K562 (cell line): ENCODE data around the gene C6orf15. TPM values are rescaled to one million over a fixed set of nuclear protein-coding genes. Genes with fewer than 3 reads are reported as not detected.

ENCODE experiments used
- ATAC-seq: fragments of 200-7000 bp; cut with Tn5 transposase; 3 replicates; pipeline ENCODE4 v1.9.1; 2020; ENCODE audit warnings: moderate library complexity
- BruUV-seq: library from RNA; stranded (reverse); fragments of 400-500 nt; replicated peaks from 2 replicates; lab custom pipeline; 2021; lab: Mats Ljungman, UMichigan
- CTCF ChIA-PET: fragments of 300-600 bp; formaldehyde crosslinking; extraction: SDS; loops from one replicate; lab custom pipeline; 2021; ENCODE audit warnings: low intra/inter-chr PET ratio; lab: Yijun Ruan, JAX
- POLR2A ChIA-PET: fragments of 300-600, 350-650 bp; sonication (Branson Sonifier 250); formaldehyde crosslinking; extraction: SDS; loops from one replicate; lab custom pipeline; 2021; ENCODE audit warnings: antibody characterized with exemption, inconsistent platforms; lab: Yijun Ruan, JAX
- DNase-seq, 4 experiments: peaks; one replicate each; pipeline versions ENCODE4 v3.0.0 to v3.0.0-alpha.2; 2011 to 2018; ENCODE audit warnings: low spot score in 3 of 4, mixed read lengths in 3 of 4; ENCODE audit errors: extremely low read depth in 1 of 4
- FAIRE-seq: peaks from 2 replicates; lab custom pipeline; 2011; peaks lifted over from hg19 to GRCh38; lab: Jason Lieb, UNC
- H2AFZ ChIP-seq: 2 replicates; pipeline ENCODE4 v1.6.0; 2011; ENCODE audit warnings: low read depth, low read length, control low read depth, inconsistent platforms
- H3K27ac ChIP-seq: fragments of 200-600 bp; 3 replicates; pipeline ENCODE4 v1.8.0; 2011; ENCODE audit warnings: low read depth, mild to moderate bottlenecking, control low read depth, inconsistent platforms, low read length, moderate library complexity, mixed read lengths; ENCODE audit errors: extremely low read depth
- H3K27me3 ChIP-seq, 2 experiments: fragments of 300-600 bp in 1 of 2; 2 replicates in 1 of 2; 3 replicates in 1 of 2; pipeline versions ENCODE4 v1.6.0 to v1.8.0; 2011; ENCODE audit warnings: inconsistent platforms in 2 of 2, low read length in 2 of 2, mild to moderate bottlenecking in 1 of 2, mixed read lengths in 1 of 2, moderate library complexity in 1 of 2; ENCODE audit not compliant: control insufficient read depth in 2 of 2, insufficient read depth in 2 of 2
- H3K36me3 ChIP-seq: fragments of 300-600 bp; 3 replicates; pipeline ENCODE4 v1.8.0; 2011; ENCODE audit warnings: mild to moderate bottlenecking, low read length, inconsistent platforms; ENCODE audit not compliant: control insufficient read depth, insufficient read depth
- H3K4me1 ChIP-seq, 2 experiments: fragments of 200-600 bp in 1 of 2; replicated peaks in 1 of 2; 2 replicates in 1 of 2; 3 replicates in 1 of 2; pipeline versions ENCODE4 v1.5.1 to v1.8.0; 2011; ENCODE audit warnings: inconsistent platforms in 2 of 2, low read length in 2 of 2, mild to moderate bottlenecking in 1 of 2, mixed read lengths in 1 of 2, moderate library complexity in 1 of 2; ENCODE audit not compliant: control insufficient read depth in 2 of 2, insufficient read depth in 2 of 2
- H3K4me2 ChIP-seq: 2 replicates; pipeline ENCODE4 v1.6.1; 2011; ENCODE audit warnings: low read length, control low read depth, inconsistent platforms, mixed read lengths; ENCODE audit not compliant: insufficient read depth
- H3K4me3 ChIP-seq: fragments of 200-600 bp; sonication (generic), shearing (Covaris generic); 2 replicates; pipeline ENCODE4 v1.5.1; 2016; ENCODE audit warnings: control low read depth, inconsistent platforms
- H3K79me2 ChIP-seq: fragments of 200-600 bp; 3 replicates; pipeline ENCODE4 v1.8.0; 2011; ENCODE audit warnings: low read length, inconsistent platforms; ENCODE audit not compliant: control insufficient read depth, insufficient read depth
- H3K9ac ChIP-seq, 2 experiments: 2 replicates each; pipeline versions ENCODE4 v1.6.0 to v1.6.1; 2011; ENCODE audit warnings: low read depth in 2 of 2, low read length in 2 of 2, control low read depth in 1 of 2, inconsistent platforms in 1 of 2, mild to moderate bottlenecking in 1 of 2, mixed read lengths in 1 of 2; ENCODE audit not compliant: insufficient read depth in 1 of 2
- H3K9me1 ChIP-seq: one replicate; pipeline ENCODE4 v1.6.0; 2011; ENCODE audit warnings: inconsistent platforms, mild to moderate bottlenecking, low read length, moderate library complexity; ENCODE audit not compliant: control insufficient read depth, insufficient read depth
- H3K9me3 ChIP-seq: replicated peaks from 2 replicates; pipeline ENCODE4 v1.5.1; 2011; ENCODE audit warnings: low read depth, low read length, inconsistent platforms; ENCODE audit not compliant: control insufficient read depth, insufficient read depth
- H4K20me1 ChIP-seq: replicated peaks from 2 replicates; pipeline ENCODE4 v1.6.1; 2011; ENCODE audit warnings: low read length, inconsistent platforms, mixed read lengths; ENCODE audit not compliant: control insufficient read depth, insufficient read depth
- C11orf30 ChIP-seq: fragments of 450-650 bp; IDR thresholded peaks from 2 replicates; pipeline ENCODE4 v1.6.1; 2016; ENCODE audit warnings: low read depth, mild to moderate bottlenecking
- CSDE1 ChIP-seq, 2 experiments: fragments of 450-650 bp; IDR thresholded peaks; 2 replicates each; pipeline ENCODE4 v1.6.1; 2016; ENCODE audit warnings: mild to moderate bottlenecking in 1 of 2
- EP300 ChIP-seq: IDR thresholded peaks from 2 replicates; pipeline ENCODE4 v1.6.1; 2012; ENCODE audit warnings: low read length, improper control_type of control experiment
- EP400 ChIP-seq: fragments of 450-650 bp; IDR thresholded peaks from 2 replicates; pipeline ENCODE4 v1.6.1; 2017; ENCODE audit warnings: antibody characterized with exemption, mild to moderate bottlenecking, moderate library complexity
- ESRRA ChIP-seq: fragments of 450-650 bp; IDR thresholded peaks from 2 replicates; pipeline ENCODE4 v1.6.1; 2014; ENCODE audit warnings: low read depth, mild to moderate bottlenecking, moderate library complexity, borderline replicate concordance
- HDAC3 ChIP-seq: fragments of 450-650 bp; IDR thresholded peaks from 2 replicates; pipeline ENCODE4 v1.6.1; 2018; ENCODE audit warnings: borderline replicate concordance, mild to moderate bottlenecking, moderate library complexity; ENCODE audit not compliant: partially characterized antibody
- KDM1A ChIP-seq, 2 experiments: fragments of 450-650 bp; IDR thresholded peaks; 2 replicates each; pipeline ENCODE4 v1.6.1; 2016; ENCODE audit warnings: mild to moderate bottlenecking in 2 of 2
- MAFG ChIP-seq: fragments of 450-650 bp; conservative IDR thresholded peaks from 2 replicates; pipeline ENCODE4 v1.6.1; 2016; ENCODE audit warnings: missing genetic modification characterization, missing compliant biosample characterization
- SRSF3 ChIP-seq: fragments of 200-400 bp; formaldehyde crosslinking; IDR thresholded peaks from 2 replicates; pipeline ENCODE4 v1.6.1; 2016; ENCODE audit warnings: mild to moderate bottlenecking, low read length, moderate library complexity; ENCODE audit not compliant: insufficient read depth
- TEAD4 ChIP-seq, 2 experiments: sonication (generic) in 1 of 2; formaldehyde crosslinking in 1 of 2; IDR thresholded peaks; 2 replicates each; pipeline versions ENCODE4 v1.6.1 to v1.8.0; 2012 to 2022; ENCODE audit warnings: borderline replicate concordance in 1 of 2, inconsistent platforms in 1 of 2, low read length in 1 of 2, mild to moderate bottlenecking in 1 of 2, missing genetic modification reagents in 1 of 2
- TOE1 ChIP-seq, 2 experiments: fragments of 450-650 bp in 1 of 2; sonication (generic) in 1 of 2; formaldehyde crosslinking in 1 of 2; IDR thresholded peaks; 2 replicates each; pipeline versions ENCODE4 v1.7.1 to v1.8.0; 2016 to 2022; ENCODE audit warnings: borderline replicate concordance in 2 of 2, mild to moderate bottlenecking in 2 of 2, antibody characterized with exemption in 1 of 2, inconsistent platforms in 1 of 2, low read depth in 1 of 2, missing genetic modification reagents in 1 of 2, moderate library complexity in 1 of 2
- ZNF830 ChIP-seq: fragments of 250-450 bp; sonication (Bioruptor Pico); IDR thresholded peaks from 2 replicates; pipeline ENCODE4 v1.5.0; 2021; ENCODE audit warnings: mild to moderate bottlenecking
- WGBS: fragments of 100-300 bp; shearing (Covaris generic); methylation state at CpG from one replicate; pipeline ENCODE4 v1.1.6; 2016; ENCODE audit warnings: low coverage, mixed read lengths; ENCODE audit not compliant: insufficient coverage; ENCODE audit errors: missing lambda C conversion rate; 5-methylcytosine and 5-hydroxymethylcytosine counted together
- in situ Hi-C: fragments of 300-500 bp; cut with MboI; formaldehyde crosslinking; loops from 4 replicates; pipeline ENCODE4 v1.15.0; 2018; ENCODE audit warnings: inconsistent platforms, mixed read lengths
- intact Hi-C: fragments of 100-400 bp; cut with micrococcal nuclease; formaldehyde crosslinking; loops from 2 replicates; pipeline ENCODE4 v1.14.2; 2022
- polyA plus RNA-seq, 8 experiments: library from polyadenylated mRNA; depleted of rRNA in 4 of 8; stranded (reverse) in 5 of 8; unstranded in 3 of 8; fragments of >200 nt; fragmentation: Nextera tagmentation in 2 of 8; fragmentation: Illumina TruSeq in 1 of 8; extraction: Ambion mirVana in 2 of 8; extraction: Trizol in 1 of 8; gene quantifications; 2 replicates each; pipeline versions ENCODE4 v1.2.1 to v1.2.3, GENCODE V29; 2011 to 2014; ENCODE audit warnings: inconsistent platforms in 1 of 8, missing spikeins in 1 of 8
- total RNA-seq, 7 experiments: library from RNA; depleted of rRNA in 6 of 7; stranded (reverse); fragments of >200 nt in 6 of 7; fragmentation: Illumina TruSeq in 2 of 7; extraction: Trizol in 2 of 7; gene quantifications; 2 replicates each; pipeline versions ENCODE4 v1.2.1 to v1.2.3, GENCODE V29; 2011 to 2021; ENCODE audit warnings: low replicate concordance in 1 of 7
- TF ChIP-seq, protein P1 (sequence below), 3 experiments: IDR thresholded peaks in 2 of 3; conservative IDR thresholded peaks in 1 of 3; 2 replicates each; pipeline ENCODE4 v1.5.1; 2011 to 2012; ENCODE audit warnings: low read length in 3 of 3, mild to moderate bottlenecking in 3 of 3, control low read depth in 2 of 3, improper control_type of control experiment in 1 of 3, inconsistent platforms in 1 of 3, low read depth in 1 of 3, mixed read lengths in 1 of 3, moderate library complexity in 1 of 3; ENCODE audit not compliant: insufficient read depth in 2 of 3
- TF ChIP-seq, protein P2 (sequence below): sonication (generic); formaldehyde crosslinking; IDR thresholded peaks from 2 replicates; pipeline ENCODE4 v1.8.0; 2023; ENCODE audit warnings: mild to moderate bottlenecking, missing genetic modification reagents

Gene C6orf15
- total and polyA plus RNA-seq, 9 of the 15 experiments (the other 6 are each of a cell fraction or from before 2014, with no cell fraction given): not detected

DNA sequence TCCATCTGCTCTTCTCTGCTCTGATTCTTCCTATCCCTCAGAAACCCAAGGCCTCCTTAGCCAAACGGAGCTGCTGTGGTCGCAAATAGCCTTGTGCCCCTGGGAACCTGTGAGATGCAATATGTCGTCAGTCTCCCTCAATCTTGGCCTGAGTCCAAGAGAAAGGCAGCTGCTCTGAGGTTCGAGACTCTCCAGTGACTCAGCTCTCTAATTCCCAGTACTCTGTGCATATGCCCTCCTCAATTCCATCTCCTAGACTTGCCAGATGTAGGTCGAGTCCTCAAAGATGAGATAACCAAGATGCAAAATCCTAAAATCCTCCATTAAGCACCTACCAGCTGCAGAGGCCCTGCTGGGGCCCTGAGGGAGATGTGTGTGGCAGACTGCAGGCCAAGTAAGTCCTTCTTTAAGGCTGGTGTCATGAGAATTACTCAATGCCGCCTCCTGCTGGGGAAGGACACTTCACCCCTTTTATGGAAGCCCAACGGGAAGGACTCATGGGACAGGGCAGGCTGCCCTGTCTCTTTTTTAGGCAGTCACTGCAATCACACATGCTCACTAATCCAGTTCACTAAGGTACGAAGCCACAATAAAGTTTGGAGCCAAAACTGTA, 28.5 kb downstream of the C6orf15 start:
- ATAC-seq (peak; percentile 83), FAIRE-seq (peak; percentile 88), DNase-seq (peak; percentile 69 to 87 (median 71))
- ChIA-PET CTCF (interaction anchor here (0.6 to 3.1 kb wide), 7 partner anchors 168 to 630 kb away, joined by 3 to 19 read pairs (median 3); no protein-coding TSS in a partner anchor), POLR2A (interaction anchor here (0.6 to 1.2 kb wide), 8 partner anchors 8 to 602 kb away, joined by 3 to 4 read pairs (median 4); partner anchors contain the start of gene FLOT1)
- H3K9ac ChIP-seq: no peak overlapping the region
- no peaks in the 10 kb centered on the region for H4K20me1 ChIP-seq
- no peaks in the 10 kb centered on the region for H3K36me3 ChIP-seq
- H3K27ac ChIP-seq: no peak overlapping the region
- in situ Hi-C loops (loop anchor here (10.0 kb wide), 1 partner anchor 409 kb away; the partner anchor contains the start of gene DHX16), intact Hi-C loops (loop anchor here (5.0 kb wide), 2 partner anchors 207 to 342 kb away; partner anchors contain the start of genes FLOT1 and IER3)
- no peaks in the 10 kb centered on the region for H3K27me3 ChIP-seq
- 4% methylated on average over 8 of the region's 8 CpGs for WGBS
- no peaks in the 10 kb centered on the region for H3K79me2 ChIP-seq
- 0 out of 2 replicates have a peak overlapping the region, but pooled peaks have one; percentile 18 for H2AFZ ChIP-seq
- no peak overlapping the region for H3K4me3 ChIP-seq
- BruUV-seq: no TSS peak
- H3K4me1 ChIP-seq: peaks cover 12 to 20% of the 10 kb centered on the region in 2 experiments
- peak overlapping the region; percentile 57 for H3K4me2 ChIP-seq
- H3K9me1 ChIP-seq: no peaks in the 10 kb centered on the region
- H3K9me3 ChIP-seq: no peaks in the 10 kb centered on the region
- TF ChIP-seq, protein P1, sequence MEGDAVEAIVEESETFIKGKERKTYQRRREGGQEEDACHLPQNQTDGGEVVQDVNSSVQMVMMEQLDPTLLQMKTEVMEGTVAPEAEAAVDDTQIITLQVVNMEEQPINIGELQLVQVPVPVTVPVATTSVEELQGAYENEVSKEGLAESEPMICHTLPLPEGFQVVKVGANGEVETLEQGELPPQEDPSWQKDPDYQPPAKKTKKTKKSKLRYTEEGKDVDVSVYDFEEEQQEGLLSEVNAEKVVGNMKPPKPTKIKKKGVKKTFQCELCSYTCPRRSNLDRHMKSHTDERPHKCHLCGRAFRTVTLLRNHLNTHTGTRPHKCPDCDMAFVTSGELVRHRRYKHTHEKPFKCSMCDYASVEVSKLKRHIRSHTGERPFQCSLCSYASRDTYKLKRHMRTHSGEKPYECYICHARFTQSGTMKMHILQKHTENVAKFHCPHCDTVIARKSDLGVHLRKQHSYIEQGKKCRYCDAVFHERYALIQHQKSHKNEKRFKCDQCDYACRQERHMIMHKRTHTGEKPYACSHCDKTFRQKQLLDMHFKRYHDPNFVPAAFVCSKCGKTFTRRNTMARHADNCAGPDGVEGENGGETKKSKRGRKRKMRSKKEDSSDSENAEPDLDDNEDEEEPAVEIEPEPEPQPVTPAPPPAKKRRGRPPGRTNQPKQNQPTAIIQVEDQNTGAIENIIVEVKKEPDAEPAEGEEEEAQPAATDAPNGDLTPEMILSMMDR (IDR thresholded peaks at IDR 0.05 in 2 of 3, conservative IDR thresholded peaks at IDR 0.05 in 1 of 3; ENCODE audit: insufficient read depth in 2 of 3, low read depth in 1 of 3, low read length in 3 of 3): peak; percentile 78 to 89 (median 84)
- TF ChIP-seq, protein P2, sequence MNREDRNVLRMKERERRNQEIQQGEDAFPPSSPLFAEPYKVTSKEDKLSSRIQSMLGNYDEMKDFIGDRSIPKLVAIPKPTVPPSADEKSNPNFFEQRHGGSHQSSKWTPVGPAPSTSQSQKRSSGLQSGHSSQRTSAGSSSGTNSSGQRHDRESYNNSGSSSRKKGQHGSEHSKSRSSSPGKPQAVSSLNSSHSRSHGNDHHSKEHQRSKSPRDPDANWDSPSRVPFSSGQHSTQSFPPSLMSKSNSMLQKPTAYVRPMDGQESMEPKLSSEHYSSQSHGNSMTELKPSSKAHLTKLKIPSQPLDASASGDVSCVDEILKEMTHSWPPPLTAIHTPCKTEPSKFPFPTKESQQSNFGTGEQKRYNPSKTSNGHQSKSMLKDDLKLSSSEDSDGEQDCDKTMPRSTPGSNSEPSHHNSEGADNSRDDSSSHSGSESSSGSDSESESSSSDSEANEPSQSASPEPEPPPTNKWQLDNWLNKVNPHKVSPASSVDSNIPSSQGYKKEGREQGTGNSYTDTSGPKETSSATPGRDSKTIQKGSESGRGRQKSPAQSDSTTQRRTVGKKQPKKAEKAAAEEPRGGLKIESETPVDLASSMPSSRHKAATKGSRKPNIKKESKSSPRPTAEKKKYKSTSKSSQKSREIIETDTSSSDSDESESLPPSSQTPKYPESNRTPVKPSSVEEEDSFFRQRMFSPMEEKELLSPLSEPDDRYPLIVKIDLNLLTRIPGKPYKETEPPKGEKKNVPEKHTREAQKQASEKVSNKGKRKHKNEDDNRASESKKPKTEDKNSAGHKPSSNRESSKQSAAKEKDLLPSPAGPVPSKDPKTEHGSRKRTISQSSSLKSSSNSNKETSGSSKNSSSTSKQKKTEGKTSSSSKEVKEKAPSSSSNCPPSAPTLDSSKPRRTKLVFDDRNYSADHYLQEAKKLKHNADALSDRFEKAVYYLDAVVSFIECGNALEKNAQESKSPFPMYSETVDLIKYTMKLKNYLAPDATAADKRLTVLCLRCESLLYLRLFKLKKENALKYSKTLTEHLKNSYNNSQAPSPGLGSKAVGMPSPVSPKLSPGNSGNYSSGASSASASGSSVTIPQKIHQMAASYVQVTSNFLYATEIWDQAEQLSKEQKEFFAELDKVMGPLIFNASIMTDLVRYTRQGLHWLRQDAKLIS (CRISPR knock-in tag): no peak
- TF ChIP-seq MAFG: peak; percentile 71
- peak; percentile 86 for TF ChIP-seq C11orf30
- TF ChIP-seq TOE1 (IDR thresholded peaks at IDR 0.05; ENCODE audit: borderline replicate concordance): peak; percentile 41; the same call in 1 of the 2 replicates
- no peak for TF ChIP-seq TOE1 (CRISPR knock-in tag; IDR thresholded peaks at IDR 0.05; ENCODE audit: borderline replicate concordance, low read depth)
- TF ChIP-seq CSDE1 (IDR thresholded peaks at IDR 0.05): no peak
- TF ChIP-seq EP400: peak; percentile 69; the same call in 1 of the 2 replicates
- 0 out of 2 replicates have a peak, but pooled peaks have one; percentile 44 for TF ChIP-seq ZNF830
- peak; percentile 39; the same call in 1 of the 2 replicates for TF ChIP-seq EP300
- TF ChIP-seq ESRRA: peak; percentile 35; the same call in 1 of the 2 replicates
- peak; percentile 41 for TF ChIP-seq HDAC3
- TF ChIP-seq TEAD4 (IDR thresholded peaks at IDR 0.05; ENCODE audit: low read length): peak; percentile 39; the same call in 1 of the 2 replicates
- TF ChIP-seq TEAD4 (CRISPR knock-in tag; IDR thresholded peaks at IDR 0.05; ENCODE audit: borderline replicate concordance): no peak
- no peak for TF ChIP-seq SRSF3
- peak; percentile 30 to 36; a peak in 3 of 4 replicates for TF ChIP-seq KDM1A (IDR thresholded peaks at IDR 0.05)
